ENCODE measurements around the gene KREMEN2. TPM values are rescaled to one million over a fixed set of nuclear protein-coding genes. Genes with fewer than 3 reads are reported as not detected.
A peak's percentile ranks its signal among the peaks of the same experiment; 100 is the strongest.

Gene KREMEN2
- total RNA-seq, 2 donors from 2014 or later = 5.0 to 8.4 TPM

DNA sequence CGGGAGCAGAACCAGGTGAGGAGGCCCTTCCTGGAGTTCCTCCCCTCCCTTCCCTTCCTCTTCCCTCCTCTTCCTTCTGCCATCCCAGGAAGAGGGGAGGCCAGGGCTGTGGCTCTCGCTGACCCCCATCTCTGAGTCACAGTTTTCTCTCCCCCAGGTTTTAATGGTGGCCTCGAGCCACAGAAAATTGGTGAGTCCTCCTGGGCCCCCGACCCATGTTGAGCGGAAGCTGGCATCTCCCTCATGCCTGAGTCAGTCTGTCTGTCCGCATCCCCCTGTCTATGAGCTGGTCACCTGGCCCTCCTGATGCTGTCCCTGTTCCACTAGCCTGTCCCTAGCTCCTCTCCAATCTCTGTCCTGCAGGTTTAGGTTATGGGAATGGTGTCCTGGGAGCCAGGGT is 35.9 kb downstream of the KREMEN2 start:
- Histone ChIP-seq H3K27ac (ENCODE audit: low read depth, low read length) (no peak overlapping the region), H3K36me3 (ENCODE audit: control insufficient read depth, insufficient read depth, low read length) (no peaks in the 10 kb centered on the region), H3K27me3 (ENCODE audit: control insufficient read depth, insufficient read depth, low read length, poor library complexity, severe bottlenecking) (no peaks in the 10 kb centered on the region), H3K9ac (ENCODE audit: extremely low read depth, low read length, poor library complexity, severe bottlenecking) (no peak overlapping the region), H3K4me1 (ENCODE audit: control insufficient read depth, insufficient read depth, low read length) (no peaks in the 10 kb centered on the region), H3K4me3 (ENCODE audit: low read length) (no peak overlapping the region), H3K9me3 (ENCODE audit: control insufficient read depth, low read length) (no peaks in the 10 kb centered on the region)
- peaks cover 2% of the 10 kb centered on the region for H3K27me3 Mint-ChIP-seq (ENCODE audit: insufficient read depth)
- no peaks in the 10 kb centered on the region for H3K36me3 Mint-ChIP-seq (ENCODE audit: low read depth)
- H3K9me3 Mint-ChIP-seq = no peaks in the 10 kb centered on the region
- 91 to 100% methylated on average over 1 to 6 of the region's 6 CpGs for WGBS, 2 experiments (ENCODE audit: insufficient coverage in 1 of 2, insufficient read length in 1 of 2)
- H3K4me3 Mint-ChIP-seq = no peak overlapping the region
- peaks cover 2% of the 10 kb centered on the region for H3K4me1 Mint-ChIP-seq
- TF ChIP-seq, protein P1, sequence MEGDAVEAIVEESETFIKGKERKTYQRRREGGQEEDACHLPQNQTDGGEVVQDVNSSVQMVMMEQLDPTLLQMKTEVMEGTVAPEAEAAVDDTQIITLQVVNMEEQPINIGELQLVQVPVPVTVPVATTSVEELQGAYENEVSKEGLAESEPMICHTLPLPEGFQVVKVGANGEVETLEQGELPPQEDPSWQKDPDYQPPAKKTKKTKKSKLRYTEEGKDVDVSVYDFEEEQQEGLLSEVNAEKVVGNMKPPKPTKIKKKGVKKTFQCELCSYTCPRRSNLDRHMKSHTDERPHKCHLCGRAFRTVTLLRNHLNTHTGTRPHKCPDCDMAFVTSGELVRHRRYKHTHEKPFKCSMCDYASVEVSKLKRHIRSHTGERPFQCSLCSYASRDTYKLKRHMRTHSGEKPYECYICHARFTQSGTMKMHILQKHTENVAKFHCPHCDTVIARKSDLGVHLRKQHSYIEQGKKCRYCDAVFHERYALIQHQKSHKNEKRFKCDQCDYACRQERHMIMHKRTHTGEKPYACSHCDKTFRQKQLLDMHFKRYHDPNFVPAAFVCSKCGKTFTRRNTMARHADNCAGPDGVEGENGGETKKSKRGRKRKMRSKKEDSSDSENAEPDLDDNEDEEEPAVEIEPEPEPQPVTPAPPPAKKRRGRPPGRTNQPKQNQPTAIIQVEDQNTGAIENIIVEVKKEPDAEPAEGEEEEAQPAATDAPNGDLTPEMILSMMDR (conservative IDR thresholded peaks at IDR 0.05) = no peak
- no peak overlapping the region for H3K27ac Mint-ChIP-seq
- DNase-seq = no peak

DNA sequence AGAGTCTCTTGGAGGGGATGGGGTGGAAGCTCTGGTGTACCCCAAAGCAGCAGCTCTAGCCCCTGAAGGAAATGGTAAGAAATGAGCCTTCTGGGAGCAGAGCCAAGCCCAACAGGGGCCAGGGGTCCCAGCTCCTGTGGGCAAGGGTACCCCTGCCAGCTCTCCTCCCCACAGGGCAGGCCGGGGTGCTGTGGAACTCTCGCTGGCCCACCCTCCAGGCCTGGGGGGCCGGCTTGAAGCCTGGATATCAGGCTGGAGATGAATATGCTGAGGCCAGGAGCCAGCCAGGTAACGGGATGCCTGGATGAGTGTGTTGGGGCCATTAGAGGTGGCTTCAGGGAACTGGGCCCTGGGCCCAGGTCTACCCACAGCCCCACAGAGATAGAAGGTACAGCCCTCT is 36.5 kb downstream of the KREMEN2 start:
- no peak for DNase-seq
- Mint-ChIP-seq H3K27ac (no peak overlapping the region), H3K36me3 (ENCODE audit: low read depth) (no peaks in the 10 kb centered on the region), H3K27me3 (ENCODE audit: insufficient read depth) (peaks cover 2% of the 10 kb centered on the region), H3K4me1 (peaks cover 4% of the 10 kb centered on the region), H3K4me3 (no peak overlapping the region), H3K9me3 (no peaks in the 10 kb centered on the region)
- H3K27me3 ChIP-seq (ENCODE audit: control insufficient read depth, insufficient read depth, low read length, poor library complexity, severe bottlenecking) = no peaks in the 10 kb centered on the region
- H3K9ac ChIP-seq (ENCODE audit: extremely low read depth, low read length, poor library complexity, severe bottlenecking) = no peak overlapping the region
- H3K9me3 ChIP-seq (ENCODE audit: control insufficient read depth, low read length) = no peaks in the 10 kb centered on the region
- 83 to 88% methylated on average over 1 to 4 of the region's 4 CpGs for WGBS, 2 experiments (ENCODE audit: insufficient coverage in 1 of 2, insufficient read length in 1 of 2)
- H3K4me1 ChIP-seq (ENCODE audit: control insufficient read depth, insufficient read depth, low read length) = no peaks in the 10 kb centered on the region
- TF ChIP-seq, protein P1 (conservative IDR thresholded peaks at IDR 0.05) = no peak
- no peak overlapping the region for H3K4me3 ChIP-seq (ENCODE audit: low read length)
- H3K36me3 ChIP-seq (ENCODE audit: control insufficient read depth, insufficient read depth, low read length) = no peaks in the 10 kb centered on the region
- H3K27ac ChIP-seq (ENCODE audit: low read depth, low read length) = no peak overlapping the region

DNA sequence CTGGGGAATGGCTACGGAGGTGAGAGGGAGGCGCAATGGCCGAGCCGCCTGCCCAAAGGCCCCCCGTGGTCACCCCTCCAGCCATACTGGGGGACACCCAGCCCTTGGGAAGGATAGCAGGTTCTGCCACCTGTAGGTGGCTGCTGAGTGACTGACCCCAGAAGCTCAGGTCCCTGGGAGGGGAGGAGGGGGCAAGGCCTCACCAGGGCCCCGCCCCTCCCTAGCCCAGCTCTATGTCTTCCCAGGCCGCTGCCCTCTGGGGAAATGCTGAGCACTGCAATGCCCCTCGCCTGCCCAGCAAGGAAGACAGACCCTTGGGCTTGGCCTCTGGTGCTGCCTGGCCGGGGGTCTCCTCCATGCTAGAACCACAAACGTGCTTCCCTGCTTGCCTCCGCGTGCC is 37.2 kb downstream of the KREMEN2 start:
- DNase-seq = peak; percentile 84
- H3K4me3 Mint-ChIP-seq = no peak overlapping the region
- 86 to 87% methylated on average over 9 to 12 of the region's 12 CpGs for WGBS, 2 experiments (ENCODE audit: insufficient coverage in 1 of 2, insufficient read length in 1 of 2)

More for the DNA sequence above, 37.2 kb downstream of the KREMEN2 start:
- no peaks in the 10 kb centered on the region for H3K27me3 ChIP-seq (ENCODE audit: control insufficient read depth, insufficient read depth, low read length, poor library complexity, severe bottlenecking)
- Mint-ChIP-seq H3K27ac (no peak overlapping the region), H3K36me3 (ENCODE audit: low read depth) (no peaks in the 10 kb centered on the region), H3K27me3 (ENCODE audit: insufficient read depth) (peaks cover 2% of the 10 kb centered on the region), H3K4me1 (peaks cover 8% of the 10 kb centered on the region), H3K9me3 (no peaks in the 10 kb centered on the region)
- H3K4me1 ChIP-seq (ENCODE audit: control insufficient read depth, insufficient read depth, low read length) = no peaks in the 10 kb centered on the region
- H3K27ac ChIP-seq (ENCODE audit: low read depth, low read length) = no peak overlapping the region
- no peaks in the 10 kb centered on the region for H3K36me3 ChIP-seq (ENCODE audit: control insufficient read depth, insufficient read depth, low read length)
- TF ChIP-seq, protein P1 (conservative IDR thresholded peaks at IDR 0.05) = peak; percentile 28
- H3K9ac ChIP-seq (ENCODE audit: extremely low read depth, low read length, poor library complexity, severe bottlenecking) = no peak overlapping the region
- no peaks in the 10 kb centered on the region for H3K9me3 ChIP-seq (ENCODE audit: control insufficient read depth, low read length)
- H3K4me3 ChIP-seq (ENCODE audit: low read length) = no peak overlapping the region
